ENCODE measurements around the gene COL7A1. TPM values are rescaled to one million over a fixed set of nuclear protein-coding genes. Genes with fewer than 3 reads are reported as not detected.

The COL7A1 gene
- total and polyA plus RNA-seq, 2 of the 8 experiments (the other 6 are each of a cell fraction or from before 2014, with no cell fraction given) = 10.7 to 13.9 TPM

DNA sequence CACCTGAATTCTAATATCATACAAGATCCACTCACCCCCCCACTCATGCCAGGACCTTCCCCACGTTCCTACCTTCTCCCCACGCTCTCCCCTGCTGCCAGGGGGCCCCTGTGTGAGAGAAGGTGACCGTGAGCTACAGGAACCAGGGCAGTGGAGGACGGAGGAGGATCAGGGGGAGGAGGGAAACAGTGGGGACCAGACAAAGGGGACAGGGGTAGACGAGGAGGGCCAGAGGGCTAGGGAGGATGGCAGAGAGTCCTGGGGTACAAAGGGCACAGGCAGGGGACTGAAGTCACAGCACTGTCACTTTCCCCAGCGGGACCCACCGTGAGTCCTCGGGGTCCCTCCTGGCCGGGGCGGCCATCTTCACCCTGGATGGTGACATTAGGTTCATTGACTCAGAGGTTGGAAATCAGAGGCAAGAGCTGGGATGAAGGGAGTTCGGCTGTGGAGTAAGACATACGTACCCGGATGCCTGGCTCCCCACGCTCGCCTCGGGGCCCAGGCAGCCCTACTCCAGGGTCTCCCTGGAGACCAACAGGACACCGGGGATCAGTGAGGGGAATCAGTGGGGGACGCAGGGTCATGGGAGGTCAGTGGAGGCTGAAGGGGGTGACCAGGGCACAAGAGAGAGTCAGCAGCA, 25.2 kb downstream of the COL7A1 start:
- Histone ChIP-seq H3K27ac (ENCODE audit: low read depth, low read length) (no peak overlapping the region), H3K23ac (ENCODE audit: insufficient read length) (no peak overlapping the region), H2BK12ac (ENCODE audit: low read depth, low read length) (no peak overlapping the region), H4K5ac (ENCODE audit: insufficient read length, low read depth, low read length) (no peak overlapping the region), H3K36me3 (ENCODE audit: control insufficient read depth in 2 of 4, insufficient read depth in 4 of 4, low read length in 3 of 4) (no peaks in the 10 kb centered on the region), H3K23me2 (ENCODE audit: low read depth, low read length) (peaks cover 2% of the 10 kb centered on the region; the same call in 1 of the 2 replicates), H3K4ac (replicated peaks; ENCODE audit: insufficient read length, low read depth, low read length) (no peak overlapping the region), H3K14ac (ENCODE audit: insufficient read length) (no peak overlapping the region), H3K4me3 (ENCODE audit: extremely low read depth in 1 of 4, insufficient read depth in 2 of 4, low read depth in 3 of 4, low read length in 4 of 4) (no peak overlapping the region), H2BK15ac (ENCODE audit: low read length) (no peak overlapping the region), H2AK5ac (ENCODE audit: low read depth, low read length) (no peak overlapping the region), H3K56ac (replicated peaks; ENCODE audit: insufficient read length, low read depth, low read length) (no peak overlapping the region), H3K79me1 (ENCODE audit: low read depth, low read length) (no peaks in the 10 kb centered on the region), H3K4me2 (ENCODE audit: insufficient read depth in 1 of 2, low read depth in 2 of 2, low read length in 2 of 2) (no peak overlapping the region), H2BK20ac (ENCODE audit: low read length) (no peak overlapping the region), H4K20me1 (replicated peaks in 1 of 2; ENCODE audit: control insufficient read depth in 1 of 2, insufficient read depth in 2 of 2, low read length in 2 of 2) (peaks cover 0 to 4% of the 10 kb centered on the region in 2 experiments), H2BK5ac (ENCODE audit: low read depth, low read length) (no peak overlapping the region), H3K79me2 (ENCODE audit: control insufficient read depth in 1 of 2, insufficient read depth in 2 of 2, low read length in 2 of 2) (no peaks in the 10 kb centered on the region), H3K4me1 (replicated peaks in 1 of 4; ENCODE audit: control insufficient read depth in 3 of 4, insufficient read depth in 4 of 4, low read length in 3 of 4) (no peaks in the 10 kb centered on the region), H2AFZ (ENCODE audit: low read length) (no peak overlapping the region), H3K27me3 (replicated peaks in 1 of 4; ENCODE audit: control insufficient read depth in 3 of 4, extremely low read depth in 1 of 4, insufficient read depth in 3 of 4, low read length in 3 of 4) (no peaks in the 10 kb centered on the region; a peak in 1 of 7 replicates), H2BK120ac (replicated peaks; ENCODE audit: low read depth, low read length) (no peak overlapping the region), H4K91ac (replicated peaks; ENCODE audit: insufficient read length, low read length) (no peak overlapping the region), H3K9ac (replicated peaks in 1 of 4; ENCODE audit: extremely low read depth in 1 of 4, low read depth in 3 of 4, low read length in 3 of 4) (no peak overlapping the region), H3K18ac (ENCODE audit: extremely low read depth, low read length) (no peak overlapping the region), H3K9me3 (ENCODE audit: insufficient read depth in 2 of 2, low read depth in 1 of 2, low read length in 1 of 2) (no peaks in the 10 kb centered on the region), H4K8ac (ENCODE audit: extremely low read depth, insufficient read depth, low read length) (peak overlapping the region; percentile 21; the same call in 1 of the 2 replicates)
- DNase-seq (ENCODE audit: low read depth in 1 of 2, low spot score in 2 of 2) (no peak), FAIRE-seq (no peak)
- TF ChIP-seq CBX5 (IDR thresholded peaks at IDR 0.05; ENCODE audit: low read depth, low read length) = no peak
- no peak for TF ChIP-seq CBX8 (IDR thresholded peaks at IDR 0.05; ENCODE audit: borderline replicate concordance, low read depth, low read length)
- no peak for TF ChIP-seq CHD2 (IDR thresholded peaks at IDR 0.05; ENCODE audit: low read length)
- TF ChIP-seq, protein P1, sequence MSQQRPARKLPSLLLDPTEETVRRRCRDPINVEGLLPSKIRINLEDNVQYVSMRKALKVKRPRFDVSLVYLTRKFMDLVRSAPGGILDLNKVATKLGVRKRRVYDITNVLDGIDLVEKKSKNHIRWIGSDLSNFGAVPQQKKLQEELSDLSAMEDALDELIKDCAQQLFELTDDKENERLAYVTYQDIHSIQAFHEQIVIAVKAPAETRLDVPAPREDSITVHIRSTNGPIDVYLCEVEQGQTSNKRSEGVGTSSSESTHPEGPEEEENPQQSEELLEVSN (IDR thresholded peaks at IDR 0.05) = no peak
- TF ChIP-seq SIX5 (IDR thresholded peaks at IDR 0.05; ENCODE audit: low read depth, low read length) = no peak
- no peak for TF ChIP-seq RFX5 (IDR thresholded peaks at IDR 0.05; ENCODE audit: borderline replicate concordance, low read depth, low read length)
- TF ChIP-seq, protein P2, sequence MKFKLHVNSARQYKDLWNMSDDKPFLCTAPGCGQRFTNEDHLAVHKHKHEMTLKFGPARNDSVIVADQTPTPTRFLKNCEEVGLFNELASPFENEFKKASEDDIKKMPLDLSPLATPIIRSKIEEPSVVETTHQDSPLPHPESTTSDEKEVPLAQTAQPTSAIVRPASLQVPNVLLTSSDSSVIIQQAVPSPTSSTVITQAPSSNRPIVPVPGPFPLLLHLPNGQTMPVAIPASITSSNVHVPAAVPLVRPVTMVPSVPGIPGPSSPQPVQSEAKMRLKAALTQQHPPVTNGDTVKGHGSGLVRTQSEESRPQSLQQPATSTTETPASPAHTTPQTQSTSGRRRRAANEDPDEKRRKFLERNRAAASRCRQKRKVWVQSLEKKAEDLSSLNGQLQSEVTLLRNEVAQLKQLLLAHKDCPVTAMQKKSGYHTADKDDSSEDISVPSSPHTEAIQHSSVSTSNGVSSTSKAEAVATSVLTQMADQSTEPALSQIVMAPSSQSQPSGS (IDR thresholded peaks at IDR 0.05; ENCODE audit: low read length) = no peak
- no peak for TF ChIP-seq NANOG (IDR thresholded peaks at IDR 0.05; ENCODE audit: insufficient read depth, low read depth, low read length, poor library complexity, severe bottlenecking)
- no peak for TF ChIP-seq SP1 (IDR thresholded peaks at IDR 0.05; ENCODE audit: low read depth, low read length)
- TF ChIP-seq YY1 (IDR thresholded peaks at IDR 0.05; ENCODE audit: low read depth, low read length) = no peak
- TF ChIP-seq JUND (IDR thresholded peaks at IDR 0.05; ENCODE audit: low read length) = no peak
- no peak for TF ChIP-seq TEAD4 (IDR thresholded peaks at IDR 0.05; ENCODE audit: low read depth, low read length)
- ChIA-PET POLR2A (ENCODE audit: partially characterized antibody) (no interaction called here), CTCF (ENCODE audit: partially characterized antibody) (interaction anchor here (0.8 to 1.0 kb wide), 3 partner anchors 11 to 21 kb away, joined by 3 read pairs; no protein-coding TSS in a partner anchor)
- 96% methylated on average over 16 of the region's 18 CpGs; no CpG with 5 or more reads in 1 of the 2 experiments for WGBS, 2 experiments (ENCODE audit: extremely low coverage in 1 of 2, insufficient coverage in 1 of 2, insufficient read length in 1 of 2, insufficient replicate concordance in 2 of 2, low coverage in 1 of 2, low lambda C conversion rate in 2 of 2, missing lambda C conversion rate in 1 of 2)

Data from H1 (cell line).